ENCODE data around the gene CA7. TPM values are rescaled to one million over a fixed set of nuclear protein-coding genes. Genes with fewer than 3 reads are reported as not detected.

CA7 gene
- total RNA-seq, 1 experiment from 2014 or later: not detected

DNA sequence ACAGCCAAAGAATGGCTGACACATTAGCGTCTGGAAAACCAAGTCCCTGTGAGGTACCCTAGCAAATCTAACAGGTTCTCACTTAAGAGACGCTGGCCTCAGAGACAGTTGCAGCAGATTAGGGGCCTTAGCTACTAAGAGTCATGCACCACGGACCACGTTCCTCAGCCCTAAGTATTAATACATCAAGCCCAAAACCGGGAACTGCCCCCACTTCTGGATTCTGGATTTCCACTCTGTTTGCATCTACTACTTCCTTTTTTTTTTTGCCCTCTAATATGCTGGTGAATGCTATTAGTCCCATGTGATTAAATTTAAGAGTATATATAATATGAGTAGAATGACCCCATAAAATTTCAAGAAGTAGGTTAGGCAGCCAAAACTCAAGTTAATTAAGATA, 42.1 kb upstream of the CA7 start:
- BruUV-seq (replicated peaks): no TSS peak
- H3K4me3 Mint-ChIP-seq (ENCODE audit: low read depth, unreplicated experiment): no peak overlapping the region
- intact Hi-C loops (cut with micrococcal nuclease; ENCODE audit: unreplicated experiment): no loop called here
- DNase-seq: no peak
- H3K36me3 Mint-ChIP-seq (ENCODE audit: insufficient read depth, unreplicated experiment): peaks cover 16% of the 10 kb centered on the region
- no peak overlapping the region for H3K27ac Mint-ChIP-seq (ENCODE audit: unreplicated experiment)
- CTCF ChIA-PET: interaction anchor here (0.9 kb wide), 1 partner anchor 29 kb away, joined by 3 read pairs; the partner anchor contains the start of gene NAE1
- TF ChIP-seq, protein P1, sequence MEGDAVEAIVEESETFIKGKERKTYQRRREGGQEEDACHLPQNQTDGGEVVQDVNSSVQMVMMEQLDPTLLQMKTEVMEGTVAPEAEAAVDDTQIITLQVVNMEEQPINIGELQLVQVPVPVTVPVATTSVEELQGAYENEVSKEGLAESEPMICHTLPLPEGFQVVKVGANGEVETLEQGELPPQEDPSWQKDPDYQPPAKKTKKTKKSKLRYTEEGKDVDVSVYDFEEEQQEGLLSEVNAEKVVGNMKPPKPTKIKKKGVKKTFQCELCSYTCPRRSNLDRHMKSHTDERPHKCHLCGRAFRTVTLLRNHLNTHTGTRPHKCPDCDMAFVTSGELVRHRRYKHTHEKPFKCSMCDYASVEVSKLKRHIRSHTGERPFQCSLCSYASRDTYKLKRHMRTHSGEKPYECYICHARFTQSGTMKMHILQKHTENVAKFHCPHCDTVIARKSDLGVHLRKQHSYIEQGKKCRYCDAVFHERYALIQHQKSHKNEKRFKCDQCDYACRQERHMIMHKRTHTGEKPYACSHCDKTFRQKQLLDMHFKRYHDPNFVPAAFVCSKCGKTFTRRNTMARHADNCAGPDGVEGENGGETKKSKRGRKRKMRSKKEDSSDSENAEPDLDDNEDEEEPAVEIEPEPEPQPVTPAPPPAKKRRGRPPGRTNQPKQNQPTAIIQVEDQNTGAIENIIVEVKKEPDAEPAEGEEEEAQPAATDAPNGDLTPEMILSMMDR (IDR thresholded peaks at IDR 0.05; ENCODE audit: unreplicated experiment): no peak
- H3K27me3 Mint-ChIP-seq (ENCODE audit: unreplicated experiment): no peaks in the 10 kb centered on the region
- H3K9me3 Mint-ChIP-seq (ENCODE audit: low read depth, unreplicated experiment): no peaks in the 10 kb centered on the region
- no peaks in the 10 kb centered on the region for H3K4me1 Mint-ChIP-seq (ENCODE audit: low read depth, unreplicated experiment)

DNA sequence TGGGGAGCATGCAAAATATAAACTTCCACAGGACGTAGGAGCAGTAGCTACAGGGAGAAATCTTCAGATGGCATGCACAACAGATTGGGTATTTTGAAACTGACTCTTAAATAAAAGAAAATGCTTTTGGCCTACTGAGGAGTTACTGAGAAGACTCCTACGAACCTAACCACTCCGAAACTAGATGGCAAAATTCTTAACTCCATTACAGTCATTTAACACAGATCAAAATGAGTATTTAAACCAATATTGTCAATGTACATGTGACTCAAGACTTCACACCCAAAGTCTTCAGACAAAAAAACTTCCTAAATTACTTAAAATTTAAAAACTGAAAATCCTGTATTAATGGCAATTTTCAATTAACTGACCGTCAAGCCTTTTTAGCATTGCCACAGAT, 34.4 kb upstream of the CA7 start:
- CTCF ChIA-PET: no interaction called here
- no peaks in the 10 kb centered on the region for H3K27me3 Mint-ChIP-seq (ENCODE audit: unreplicated experiment)
- TF ChIP-seq, protein P1 (IDR thresholded peaks at IDR 0.05; ENCODE audit: unreplicated experiment): no peak
- no peak overlapping the region for H3K4me3 Mint-ChIP-seq (ENCODE audit: low read depth, unreplicated experiment)
- no TSS peak for BruUV-seq (replicated peaks)
- no peak for DNase-seq
- peaks cover 47% of the 10 kb centered on the region for H3K36me3 Mint-ChIP-seq (ENCODE audit: insufficient read depth, unreplicated experiment)
- H3K9me3 Mint-ChIP-seq (ENCODE audit: low read depth, unreplicated experiment): no peaks in the 10 kb centered on the region
- no peaks in the 10 kb centered on the region for H3K4me1 Mint-ChIP-seq (ENCODE audit: low read depth, unreplicated experiment)
- no peak overlapping the region for H3K27ac Mint-ChIP-seq (ENCODE audit: unreplicated experiment)
- intact Hi-C loops (cut with micrococcal nuclease; ENCODE audit: unreplicated experiment): no loop called here

DNA sequence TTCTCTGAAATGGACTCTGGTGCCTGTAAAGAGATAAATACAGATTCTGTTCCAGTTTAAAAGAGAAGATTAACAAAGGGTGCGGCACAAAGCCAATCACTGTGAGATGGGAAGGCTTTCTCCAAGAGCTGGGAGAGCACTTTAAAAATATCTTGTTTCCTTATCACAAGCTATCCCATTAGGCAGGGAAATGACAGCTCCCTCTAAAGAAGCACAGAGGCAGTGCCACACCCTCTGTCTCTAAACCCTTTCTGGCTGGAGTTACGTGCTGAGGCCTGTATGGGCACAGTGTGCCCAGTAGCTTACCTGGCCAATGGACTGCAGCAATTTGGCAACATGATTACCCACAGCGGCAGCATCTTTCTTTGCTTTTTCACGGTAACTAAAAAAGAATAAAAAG, 33.8 kb upstream of the CA7 start:
- TF ChIP-seq, protein P1 (IDR thresholded peaks at IDR 0.05; ENCODE audit: unreplicated experiment): no peak
- H3K27me3 Mint-ChIP-seq (ENCODE audit: unreplicated experiment): no peaks in the 10 kb centered on the region
- H3K27ac Mint-ChIP-seq (ENCODE audit: unreplicated experiment): no peak overlapping the region
- H3K9me3 Mint-ChIP-seq (ENCODE audit: low read depth, unreplicated experiment): no peaks in the 10 kb centered on the region
- H3K4me1 Mint-ChIP-seq (ENCODE audit: low read depth, unreplicated experiment): no peaks in the 10 kb centered on the region
- no peak for DNase-seq
- no TSS peak for BruUV-seq (replicated peaks)
- CTCF ChIA-PET: interaction anchor here (0.6 kb wide), 1 partner anchor 72 kb away, joined by 3 read pairs; no protein-coding TSS in a partner anchor
- intact Hi-C loops (cut with micrococcal nuclease; ENCODE audit: unreplicated experiment): no loop called here
- H3K4me3 Mint-ChIP-seq (ENCODE audit: low read depth, unreplicated experiment): no peak overlapping the region
- peaks cover 44% of the 10 kb centered on the region for H3K36me3 Mint-ChIP-seq (ENCODE audit: insufficient read depth, unreplicated experiment)

DNA sequence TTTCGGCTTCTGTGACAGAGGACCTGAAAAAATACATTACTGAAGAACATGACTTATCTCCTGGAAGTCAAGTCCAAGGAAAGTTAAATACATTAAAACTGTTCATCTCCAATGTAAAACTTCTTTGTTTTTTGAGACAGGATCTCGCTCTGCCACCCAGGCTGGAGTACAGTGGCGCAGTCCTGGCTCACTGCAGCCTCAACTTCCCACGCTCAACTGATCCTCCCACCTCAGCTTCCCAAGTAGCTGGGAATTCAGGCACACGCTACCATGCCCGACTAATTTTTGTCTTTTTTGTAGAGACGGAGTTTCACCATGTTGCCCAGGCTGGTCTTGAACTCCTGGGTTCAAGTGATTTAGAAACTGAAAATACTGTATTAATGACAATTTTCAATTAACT, 33.2 kb upstream of the CA7 start:
- intact Hi-C loops (cut with micrococcal nuclease; ENCODE audit: unreplicated experiment): no loop called here
- DNase-seq: no peak
- no peaks in the 10 kb centered on the region for H3K27me3 Mint-ChIP-seq (ENCODE audit: unreplicated experiment)
- CTCF ChIA-PET: interaction anchor here (0.6 kb wide), 1 partner anchor 73 kb away, joined by 3 read pairs; no protein-coding TSS in a partner anchor
- no peaks in the 10 kb centered on the region for H3K9me3 Mint-ChIP-seq (ENCODE audit: low read depth, unreplicated experiment)
- no peak overlapping the region for H3K4me3 Mint-ChIP-seq (ENCODE audit: low read depth, unreplicated experiment)
- H3K27ac Mint-ChIP-seq (ENCODE audit: unreplicated experiment): no peak overlapping the region
- no TSS peak for BruUV-seq (replicated peaks)
- H3K36me3 Mint-ChIP-seq (ENCODE audit: insufficient read depth, unreplicated experiment): peaks cover 40% of the 10 kb centered on the region
- no peaks in the 10 kb centered on the region for H3K4me1 Mint-ChIP-seq (ENCODE audit: low read depth, unreplicated experiment)
- TF ChIP-seq, protein P1 (IDR thresholded peaks at IDR 0.05; ENCODE audit: unreplicated experiment): no peak
